Measurements from ENCODE around the gene TAS2R40.

- TF ChIP-seq GATA3 (IDR thresholded peaks at IDR 0.05; ENCODE audit: low read depth, low read length) (no peak), GATA2 (IDR thresholded peaks at IDR 0.05; ENCODE audit: low read depth, low read length) (no peak)
Measured at GRCh38 chr7:143235561-143235960, 13.7 kb downstream of the TAS2R40 start.

Data from SH-SY5Y (cell line).